HepG2 (cell line): ENCODE results near the gene AHNAK. TPM values are rescaled to one million over a fixed set of nuclear protein-coding genes. Genes with fewer than 3 reads are reported as not detected.

Experiments used
- ATAC-seq: fragments of 200-7000 bp; cut with Tn5 transposase; 3 replicates; pipeline ENCODE4 v1.9.1; 2020; ENCODE audit warnings: mild to moderate bottlenecking, moderate library complexity
- BruUV-seq: library from RNA; stranded (reverse); fragments of 400-500 nt; replicated peaks from 2 replicates; lab custom pipeline; 2021; lab: Mats Ljungman, UMichigan
- CTCF ChIA-PET: fragments of 300-600 bp; formaldehyde crosslinking; extraction: SDS; loops from one replicate; lab custom pipeline; 2021; ENCODE audit warnings: low total read pairs, inconsistent platforms, low intra/inter-chr PET ratio; lab: Yijun Ruan, JAX
- POLR2A ChIA-PET: fragments of 350-600 bp; sonication (Branson Sonifier 250); formaldehyde crosslinking; loops from one replicate; lab custom pipeline; 2020; ENCODE audit warnings: antibody characterized with exemption, inconsistent platforms; lab: Yijun Ruan, JAX
- DNase-seq: peaks from one replicate; pipeline ENCODE4 v3.0.0-alpha.2; 2015; ENCODE audit warnings: low spot score
- FAIRE-seq: peaks from 3 replicates; lab custom pipeline; 2011; peaks lifted over from hg19 to GRCh38; lab: Jason Lieb, UNC
- H2AFZ ChIP-seq: one replicate; pipeline ENCODE4 v1.6.1; 2011; ENCODE audit warnings: low read length, inconsistent platforms
- H3K27ac ChIP-seq: fragments of 300-600 bp; 3 replicates; pipeline ENCODE4 v1.8.0; 2011; ENCODE audit warnings: mixed run types, mild to moderate bottlenecking, mixed read lengths, low read length, inconsistent platforms; ENCODE audit not compliant: insufficient read depth; ENCODE audit errors: extremely low read length
- H3K27me3 ChIP-seq, 2 experiments: fragments of 200-600 bp in 1 of 2; 2 replicates in 1 of 2; 3 replicates in 1 of 2; pipeline versions ENCODE4 v1.6.0 to v1.8.0; 2011; ENCODE audit warnings: low read length in 2 of 2, mild to moderate bottlenecking in 2 of 2, moderate library complexity in 2 of 2, inconsistent platforms in 1 of 2; ENCODE audit not compliant: insufficient read depth in 2 of 2, control insufficient read depth in 1 of 2
- H3K36me3 ChIP-seq, 2 experiments: fragments of 200-600 bp in 1 of 2; replicated peaks in 1 of 2; 2 replicates in 1 of 2; 3 replicates in 1 of 2; pipeline versions ENCODE4 v1.5.1 to v1.8.0; 2011; ENCODE audit warnings: low read length in 2 of 2, inconsistent platforms in 1 of 2; ENCODE audit not compliant: insufficient read depth in 2 of 2, control insufficient read depth in 1 of 2
- H3K4me1 ChIP-seq: 2 replicates; pipeline ENCODE4 v1.5.1; 2012; ENCODE audit warnings: low read length, inconsistent platforms; ENCODE audit not compliant: insufficient read depth
- H3K4me2 ChIP-seq: 2 replicates; pipeline ENCODE4 v1.6.0; 2011; ENCODE audit warnings: low read depth, low read length, inconsistent platforms
- H3K4me3 ChIP-seq, 3 experiments: fragments of 200-600 bp in 1 of 3; sonication (generic), shearing (Covaris generic) in 1 of 3; replicated peaks in 1 of 3; 2 replicates each; pipeline ENCODE4 v1.5.1; 2011 to 2016; ENCODE audit warnings: low read length in 3 of 3, inconsistent platforms in 2 of 3, low read depth in 2 of 3, mild to moderate bottlenecking in 2 of 3, control low read depth in 1 of 3, mixed read lengths in 1 of 3; ENCODE audit not compliant: insufficient read depth in 1 of 3
- H3K79me2 ChIP-seq: one replicate; pipeline ENCODE4 v1.6.1; 2011; ENCODE audit warnings: low read length, inconsistent platforms; ENCODE audit not compliant: insufficient read depth
- H3K9ac ChIP-seq: 2 replicates; pipeline ENCODE4 v1.6.0; 2011; ENCODE audit warnings: mild to moderate bottlenecking, low read depth, low read length, inconsistent platforms; ENCODE audit not compliant: insufficient read depth
- H3K9me3 ChIP-seq: 2 replicates; pipeline ENCODE4 v1.5.1; 2012; ENCODE audit warnings: mild to moderate bottlenecking, low read length
- H4K20me1 ChIP-seq: 2 replicates; pipeline ENCODE4 v1.6.0; 2011; ENCODE audit warnings: inconsistent platforms, mild to moderate bottlenecking, low read length, moderate library complexity; ENCODE audit not compliant: insufficient read depth
- BHLHE40 ChIP-seq: IDR thresholded peaks from 2 replicates; pipeline ENCODE4 v1.6.1; 2011; ENCODE audit warnings: low read length, improper control_type of control experiment
- HNF1B ChIP-seq: sonication (generic); formaldehyde crosslinking; IDR thresholded peaks from 2 replicates; pipeline ENCODE4 v1.5.1; 2020; ENCODE audit warnings: mild to moderate bottlenecking, moderate library complexity, missing genetic modification reagents
- HNF4A ChIP-seq: sonication (generic); formaldehyde crosslinking; IDR thresholded peaks from 2 replicates; pipeline ENCODE4 v1.4.0; 2020; ENCODE audit warnings: missing genetic modification reagents
- NCOR1 ChIP-seq: fragments of 200-600 bp; sonication (generic); IDR thresholded peaks from 2 replicates; pipeline ENCODE4 v1.7.0; 2017; ENCODE audit warnings: antibody characterized with exemption, low read length, borderline replicate concordance
- NR2C2 ChIP-seq: sonication (generic); formaldehyde crosslinking; IDR thresholded peaks from 2 replicates; pipeline ENCODE4 v1.4.0; 2020; ENCODE audit warnings: missing genetic modification reagents, mild to moderate bottlenecking, moderate library complexity, borderline replicate concordance
- NR2F6 ChIP-seq, 2 experiments: IDR thresholded peaks; 2 replicates each; pipeline ENCODE4 v1.6.1; 2016; ENCODE audit warnings: antibody characterized with exemption in 1 of 2, mild to moderate bottlenecking in 1 of 2
- PBX2 ChIP-seq: IDR thresholded peaks from 2 replicates; pipeline ENCODE4 v1.6.1; 2016; ENCODE audit warnings: control low read depth
- RARA ChIP-seq: IDR thresholded peaks from 2 replicates; pipeline ENCODE4 v1.6.1; 2016; ENCODE audit warnings: missing genetic modification reagents, missing compliant biosample characterization
- SRY ChIP-seq: sonication (generic); formaldehyde crosslinking; IDR thresholded peaks from 2 replicates; pipeline ENCODE4 v1.8.0; 2022; ENCODE audit warnings: mild to moderate bottlenecking, missing genetic modification reagents
- ZC3H13 ChIP-seq: sonication (generic); formaldehyde crosslinking; IDR thresholded peaks from 2 replicates; pipeline ENCODE4 v1.8.1; 2023; ENCODE audit warnings: mild to moderate bottlenecking, missing genetic modification reagents, moderate library complexity
- WGBS: methylation state at CpG from one replicate; pipeline ENCODE4 v1.1.6; 2017; ENCODE audit warnings: low lambda C conversion rate; 5-methylcytosine and 5-hydroxymethylcytosine counted together
- in situ Hi-C: cut with HindIII; loops from 2 replicates; pipeline ENCODE4 v1.10.0; 2017; ENCODE audit warnings: low pct_unique_long_range_greater_than_20kb; ENCODE audit not compliant: extremely low pct_ligation_motif_present
- intact Hi-C: fragments of 100-400 bp; cut with micrococcal nuclease; formaldehyde crosslinking; loops from one replicate; pipeline ENCODE4 v1.10.0; 2022; ENCODE audit not compliant: unreplicated experiment
- polyA plus RNA-seq, 8 experiments: library from polyadenylated mRNA; depleted of rRNA in 3 of 8; stranded (reverse) in 7 of 8; unstranded in 1 of 8; fragments of >200 nt; fragmentation: Illumina TruSeq in 4 of 8; extraction: Trizol in 4 of 8; gene quantifications; 2 replicates each; pipeline versions ENCODE4 v1.2.1 to v1.2.3, GENCODE V29; 2011 to 2016; ENCODE audit warnings: low read depth in 4 of 8, missing spikeins in 1 of 8, mixed read lengths in 1 of 8; ENCODE audit not compliant: insufficient read depth in 1 of 8
- total RNA-seq, 5 experiments: library from RNA; depleted of rRNA; stranded (reverse); fragments of >200 nt; fragmentation: Illumina TruSeq; extraction: Trizol; gene quantifications; 2 replicates each; pipeline ENCODE4 v1.2.3, GENCODE V29; 2016; ENCODE audit warnings: low read depth in 1 of 5

Gene AHNAK
- total and polyA plus RNA-seq, 2 of the 13 experiments (the other 11 are each of a cell fraction or from before 2014, with no cell fraction given) = 23.4 to 25.0 TPM

GRCh38 chr11:62516736-62517371, 29.8 kb downstream of the AHNAK start:
- H3K9me3 ChIP-seq = no peaks in the 10 kb centered on the region
- H4K20me1 ChIP-seq = 0 out of 2 replicates have a peak, but pooled peaks cover 6% of the 10 kb centered on the region
- ChIA-PET CTCF (no interaction called here), POLR2A (no interaction called here)
- peaks cover 18 to 39% of the 10 kb centered on the region in 2 experiments for H3K36me3 ChIP-seq
- WGBS = 75% methylated on average over 14 of the region's 14 CpGs
- no peak overlapping the region for H3K27ac ChIP-seq
- TF ChIP-seq NR2C2 (0 out of 2 replicates have a peak, but pooled peaks have one; percentile 21), PBX2 (no peak), RARA (CRISPR knock-in tag) (peak; percentile 28; the same call in 1 of the 2 replicates), NR2F6 (IDR thresholded peaks at IDR 0.05) (peak; percentile 23), NR2F6 (CRISPR knock-in tag; IDR thresholded peaks at IDR 0.05) (no peak), NCOR1 (peak; percentile 68), ZC3H13 (peak; percentile 23; the same call in 1 of the 2 replicates), SRY (CRISPR knock-in tag) (0 out of 2 replicates have a peak, but pooled peaks have one; percentile 24), BHLHE40 (no peak), HNF1B (no peak), HNF4A (CRISPR knock-in tag) (peak; percentile 54; the same call in 1 of the 2 replicates)
- H3K4me1 ChIP-seq = peaks cover 63% of the 10 kb centered on the region
- no peak overlapping the region for H3K4me2 ChIP-seq
- H3K9ac ChIP-seq = no peak overlapping the region
- intact Hi-C loops (no loop called here), in situ Hi-C loops (no loop called here)
- no peak overlapping the region for H2AFZ ChIP-seq
- BruUV-seq = TSS peak; percentile 19
- no peak for FAIRE-seq
- DNase-seq = no peak
- no peak for ATAC-seq
- no peaks in the 10 kb centered on the region for H3K79me2 ChIP-seq
- H3K27me3 ChIP-seq = no peaks in the 10 kb centered on the region
- H3K4me3 ChIP-seq = no peak overlapping the region
